ENCODE data around the gene IFNG-AS1.

The IFNG-AS1 gene

GRCh38 chr12:68018315-68018714 lies 29.1 kb downstream of the IFNG-AS1 start (continued):
- TF ChIP-seq ZNF791 (tag by site-specific recombination; IDR thresholded peaks at IDR 0.05): no peak
- TF ChIP-seq ZNF155 (tag by site-specific recombination; IDR thresholded peaks at IDR 0.05): no peak
- no peak for TF ChIP-seq ZBTB8A (tag by site-specific recombination; IDR thresholded peaks at IDR 0.05)
- no peak for TF ChIP-seq KLF16 (tag by site-specific recombination; IDR thresholded peaks at IDR 0.05)
- no peak for TF ChIP-seq ZBTB49 (tag by site-specific recombination; IDR thresholded peaks at IDR 0.05; ENCODE audit: low read depth)
- no peak for TF ChIP-seq MEIS1 (CRISPR knock-in tag; IDR thresholded peaks at IDR 0.05; ENCODE audit: borderline replicate concordance)
- TF ChIP-seq, protein P1, sequence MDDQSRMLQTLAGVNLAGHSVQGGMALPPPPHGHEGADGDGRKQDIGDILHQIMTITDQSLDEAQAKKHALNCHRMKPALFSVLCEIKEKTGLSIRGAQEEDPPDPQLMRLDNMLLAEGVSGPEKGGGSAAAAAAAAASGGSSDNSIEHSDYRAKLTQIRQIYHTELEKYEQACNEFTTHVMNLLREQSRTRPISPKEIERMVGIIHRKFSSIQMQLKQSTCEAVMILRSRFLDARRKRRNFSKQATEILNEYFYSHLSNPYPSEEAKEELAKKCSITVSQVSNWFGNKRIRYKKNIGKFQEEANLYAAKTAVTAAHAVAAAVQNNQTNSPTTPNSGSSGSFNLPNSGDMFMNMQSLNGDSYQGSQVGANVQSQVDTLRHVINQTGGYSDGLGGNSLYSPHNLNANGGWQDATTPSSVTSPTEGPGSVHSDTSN (CRISPR knock-in tag; IDR thresholded peaks at IDR 0.05): no peak
- no peak for TF ChIP-seq ZNF501 (tag by site-specific recombination; IDR thresholded peaks at IDR 0.05)

GRCh38 chr12:68020049-68020448 lies 30.8 kb downstream of the IFNG-AS1 start:
- ChIA-PET CTCF (no interaction called here), POLR2A (no interaction called here)
- TF ChIP-seq ZEB2 (tag by site-specific recombination; IDR thresholded peaks at IDR 0.05) (no peak), ZNF76 (tag by site-specific recombination; IDR thresholded peaks at IDR 0.05; ENCODE audit: borderline replicate concordance, low read depth) (no peak), ZNF624 (tag by site-specific recombination; IDR thresholded peaks at IDR 0.05) (no peak), PRDM1 (tag by site-specific recombination; IDR thresholded peaks at IDR 0.05) (no peak), SETDB1 (IDR thresholded peaks at IDR 0.05; ENCODE audit: insufficient read length, low read length) (no peak), ELK4 (IDR thresholded peaks at IDR 0.05; ENCODE audit: borderline replicate concordance, low read depth, low read length) (no peak), ZNF830 (tag by site-specific recombination; IDR thresholded peaks at IDR 0.05; ENCODE audit: low read depth) (no peak)
- TF ChIP-seq, protein P2, sequence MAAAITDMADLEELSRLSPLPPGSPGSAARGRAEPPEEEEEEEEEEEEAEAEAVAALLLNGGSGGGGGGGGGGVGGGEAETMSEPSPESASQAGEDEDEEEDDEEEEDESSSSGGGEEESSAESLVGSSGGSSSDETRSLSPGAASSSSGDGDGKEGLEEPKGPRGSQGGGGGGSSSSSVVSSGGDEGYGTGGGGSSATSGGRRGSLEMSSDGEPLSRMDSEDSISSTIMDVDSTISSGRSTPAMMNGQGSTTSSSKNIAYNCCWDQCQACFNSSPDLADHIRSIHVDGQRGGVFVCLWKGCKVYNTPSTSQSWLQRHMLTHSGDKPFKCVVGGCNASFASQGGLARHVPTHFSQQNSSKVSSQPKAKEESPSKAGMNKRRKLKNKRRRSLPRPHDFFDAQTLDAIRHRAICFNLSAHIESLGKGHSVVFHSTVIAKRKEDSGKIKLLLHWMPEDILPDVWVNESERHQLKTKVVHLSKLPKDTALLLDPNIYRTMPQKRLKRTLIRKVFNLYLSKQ (tag by site-specific recombination; IDR thresholded peaks at IDR 0.05; ENCODE audit: borderline replicate concordance): no peak
- H3K27ac ChIP-seq (ENCODE audit: extremely low read depth, low read depth, low read length): no peak overlapping the region
- no peaks in the 10 kb centered on the region for H3K4me1 ChIP-seq (ENCODE audit: control insufficient read depth, insufficient read depth, low read length)
- no peaks in the 10 kb centered on the region for H3K9me3 ChIP-seq (ENCODE audit: control insufficient read depth, insufficient read depth, low read depth, low read length)
- H3K36me3 ChIP-seq (ENCODE audit: control insufficient read depth in 2 of 2, insufficient read depth in 1 of 2, low read length in 2 of 2): no peaks in the 10 kb centered on the region
- H3K4me3 ChIP-seq (ENCODE audit: low read depth, low read length): no peak overlapping the region

DNA sequence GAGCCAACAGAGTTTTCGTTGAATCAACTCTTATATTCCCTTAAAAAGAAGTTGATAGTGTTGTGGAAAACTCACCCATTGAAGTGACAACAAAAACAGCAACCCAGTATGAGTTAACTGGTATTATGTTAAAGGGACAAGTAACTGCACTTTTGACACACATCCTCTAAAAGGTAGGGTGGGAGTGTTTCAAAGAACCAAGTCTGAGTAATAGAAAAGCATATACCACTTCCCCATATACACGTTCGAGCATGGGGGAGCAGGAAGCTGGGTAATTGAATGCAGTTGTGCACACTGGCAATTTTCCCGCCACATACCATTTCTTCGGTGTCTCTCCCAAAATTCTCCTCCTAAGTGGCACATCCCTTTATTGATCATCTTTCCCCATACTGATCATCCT lies 31.5 kb downstream of the IFNG-AS1 start:
- ChIA-PET CTCF (interaction anchor here (1.0 kb wide), 1 partner anchor 19 kb away, joined by 3 read pairs; no protein-coding TSS in a partner anchor), POLR2A (no interaction called here)
- no peak for TF ChIP-seq ZBTB49 (tag by site-specific recombination; IDR thresholded peaks at IDR 0.05; ENCODE audit: low read depth)
- Histone ChIP-seq H3K36me3 (ENCODE audit: control insufficient read depth in 2 of 2, insufficient read depth in 1 of 2, low read length in 2 of 2) (no peaks in the 10 kb centered on the region), H3K4me1 (ENCODE audit: control insufficient read depth, insufficient read depth, low read length) (no peaks in the 10 kb centered on the region), H3K27ac (ENCODE audit: extremely low read depth, low read depth, low read length) (no peak overlapping the region), H3K4me3 (ENCODE audit: low read depth, low read length) (no peak overlapping the region), H3K9me3 (ENCODE audit: control insufficient read depth, insufficient read depth, low read depth, low read length) (no peaks in the 10 kb centered on the region)
